Measurements from ENCODE around the gene TMEM170A.

Gene TMEM170A

DNA sequence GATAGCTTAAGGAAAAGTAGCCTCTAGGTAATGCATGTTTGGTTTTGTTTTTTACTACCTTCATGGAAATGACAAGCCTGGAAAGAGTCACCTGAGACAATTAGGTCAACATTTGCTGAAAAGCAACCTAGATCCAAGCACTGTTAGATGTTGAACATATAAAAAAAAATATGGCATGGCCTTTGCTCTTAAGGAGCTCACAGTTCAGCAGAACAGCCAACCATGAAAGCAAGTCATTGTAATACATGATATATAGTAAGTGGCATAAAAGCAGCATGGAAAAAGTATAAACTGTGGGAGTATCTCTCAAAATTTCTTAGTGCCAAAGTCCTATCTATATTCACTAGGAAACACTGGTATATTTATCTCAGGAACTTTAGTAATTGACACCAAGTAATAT lies 62.8 kb downstream of the TMEM170A start:
- DNase-seq (ENCODE audit: low read depth): no peak

DNA sequence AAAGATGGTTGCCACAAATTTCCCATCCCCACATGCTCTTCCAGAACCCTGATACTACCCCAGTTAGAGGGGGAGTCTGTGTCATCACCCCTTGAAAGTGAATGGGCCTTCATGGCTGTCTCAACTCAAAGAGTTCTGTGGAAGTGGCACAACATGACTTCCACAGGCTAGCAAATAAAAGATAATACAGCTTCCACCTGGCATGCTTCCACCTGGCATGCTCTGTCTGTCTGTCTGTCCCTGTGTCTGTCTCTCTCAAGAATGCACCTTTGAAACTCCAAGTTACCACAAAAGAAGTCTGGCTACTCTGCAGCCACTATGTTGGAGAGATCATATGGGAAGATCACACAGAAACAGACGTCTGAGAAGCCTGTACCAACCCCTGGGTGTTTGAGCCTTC lies 66.2 kb downstream of the TMEM170A start:
- DNase-seq (ENCODE audit: low read depth): no peak

DNA sequence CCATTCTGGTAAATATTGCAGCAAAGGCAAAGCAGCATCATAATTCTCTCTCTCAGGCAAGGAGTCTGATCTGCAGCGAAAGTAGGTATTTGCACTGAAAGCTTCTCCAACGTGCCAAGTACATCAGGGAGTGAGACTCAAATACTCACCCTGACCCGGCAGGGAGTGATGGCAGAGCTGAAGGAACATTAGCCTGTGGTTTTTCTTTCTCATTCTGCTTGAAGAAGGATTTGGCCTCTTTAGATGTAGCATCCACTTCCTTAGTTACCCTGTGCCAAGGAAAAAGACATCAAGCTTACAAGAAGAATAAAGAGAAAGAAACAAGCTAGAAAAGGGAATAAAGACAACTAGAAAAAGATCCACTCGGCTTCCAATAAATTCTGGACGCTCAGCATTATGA lies 69.5 kb downstream of the TMEM170A start:
- DNase-seq (ENCODE audit: low read depth): no peak

Measured in fibroblast of gingiva (primary cell).